EL (cell line): Measurements from ENCODE around the gene TBL1XR1.

ENCODE experiments used
- DNase-seq: peaks from one replicate; pipeline ENCODE4 v3.0.0-alpha.2; 2016

Gene TBL1XR1

DNA sequence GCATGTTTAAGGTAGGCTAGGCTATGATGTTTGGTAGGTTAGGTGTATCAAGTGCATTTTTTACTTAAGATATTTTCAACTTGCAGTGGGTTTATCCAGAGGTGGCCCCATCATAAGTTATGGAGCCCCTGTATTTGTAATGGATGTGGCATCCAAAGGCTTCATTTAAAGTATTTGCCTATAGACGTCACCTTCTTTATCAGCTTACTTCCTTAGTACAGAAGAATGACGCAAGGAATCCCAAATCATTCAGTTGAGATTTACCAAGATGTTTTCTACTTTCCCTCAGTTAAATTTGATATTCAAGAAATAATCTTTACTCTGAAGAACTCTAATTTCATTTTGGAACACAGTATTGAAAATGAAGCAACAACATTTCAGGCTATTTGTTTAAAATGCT is 201.3 kb downstream of the TBL1XR1 start:
- no peak for DNase-seq

DNA sequence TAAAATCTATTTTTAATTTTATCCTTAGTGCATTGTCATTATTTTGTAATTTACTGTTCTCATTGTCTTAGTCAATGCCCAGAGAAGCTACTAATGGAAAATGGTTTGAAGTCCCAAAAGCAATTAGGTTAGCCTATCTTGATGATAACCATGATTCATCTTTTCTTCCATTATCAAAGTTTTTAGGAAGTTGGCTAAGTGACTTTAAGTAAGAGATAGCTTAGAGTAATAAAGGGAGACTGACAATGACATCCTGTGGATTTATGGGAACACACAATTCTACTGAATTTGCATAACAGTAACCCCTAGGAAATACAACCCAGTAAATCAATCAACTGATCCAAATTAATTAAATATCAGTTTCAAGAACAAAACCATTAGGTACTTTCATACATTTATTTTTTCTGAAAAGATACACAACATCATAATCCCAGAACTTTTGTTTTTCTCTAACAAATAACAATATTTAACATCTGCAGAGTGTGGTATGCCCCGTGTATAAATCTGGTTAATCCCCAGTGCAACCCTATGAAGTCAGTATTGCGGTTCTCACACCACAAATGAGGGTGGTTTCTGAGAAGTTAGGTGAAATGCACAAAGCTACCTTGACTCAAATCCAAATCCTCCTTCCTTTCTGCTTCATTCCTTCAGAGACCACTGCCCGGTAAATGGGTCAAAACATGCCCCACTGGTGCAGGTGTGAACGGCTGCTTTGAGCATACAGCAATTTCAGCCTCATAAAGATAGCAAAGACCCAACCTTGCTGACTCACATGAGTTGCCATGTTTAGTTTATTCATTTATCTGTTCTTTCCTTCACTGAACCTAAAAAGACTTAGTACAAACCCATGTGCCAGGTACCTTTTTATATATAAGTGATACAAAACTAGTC is 202.1 kb downstream of the TBL1XR1 start:
- no peak for DNase-seq

DNA sequence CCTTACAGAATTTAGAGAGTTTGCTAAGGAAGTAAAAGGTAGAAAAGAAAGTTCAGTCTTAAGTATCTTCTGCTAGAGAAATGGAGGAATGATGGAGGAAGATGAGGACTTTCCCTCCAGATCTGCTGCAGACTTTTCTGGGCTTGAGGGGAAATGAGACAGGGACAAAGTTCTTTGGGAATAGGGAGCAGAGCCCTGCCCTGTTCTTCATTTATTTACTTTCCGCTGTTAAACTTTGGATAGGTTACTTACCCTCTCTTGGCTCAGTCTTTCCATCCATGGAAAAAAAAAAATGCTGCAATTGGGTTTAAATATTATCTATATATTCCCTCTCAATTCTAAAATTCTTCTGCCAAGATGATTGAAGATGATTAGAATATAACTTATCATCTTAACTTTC is 202.9 kb downstream of the TBL1XR1 start:
- DNase-seq: no peak

DNA sequence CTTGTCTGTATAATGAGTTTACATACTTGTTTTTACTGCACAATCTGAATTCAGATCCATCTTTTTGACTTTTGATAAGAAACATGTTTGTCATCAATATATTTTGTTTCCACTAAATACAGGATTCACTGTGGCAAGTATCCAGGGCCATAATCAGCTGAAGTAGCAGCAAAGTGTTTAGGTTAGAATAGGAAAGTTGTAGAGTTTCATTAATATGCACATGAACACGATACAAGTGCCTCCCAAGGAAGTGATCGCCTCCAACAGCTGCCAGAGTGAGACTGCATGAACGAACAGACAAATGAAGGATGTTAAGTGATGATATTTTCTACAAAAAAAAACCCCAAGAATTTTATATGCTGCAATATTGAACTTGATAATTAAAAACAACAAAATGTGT is 204.3 kb downstream of the TBL1XR1 start:
- DNase-seq: no peak

DNA sequence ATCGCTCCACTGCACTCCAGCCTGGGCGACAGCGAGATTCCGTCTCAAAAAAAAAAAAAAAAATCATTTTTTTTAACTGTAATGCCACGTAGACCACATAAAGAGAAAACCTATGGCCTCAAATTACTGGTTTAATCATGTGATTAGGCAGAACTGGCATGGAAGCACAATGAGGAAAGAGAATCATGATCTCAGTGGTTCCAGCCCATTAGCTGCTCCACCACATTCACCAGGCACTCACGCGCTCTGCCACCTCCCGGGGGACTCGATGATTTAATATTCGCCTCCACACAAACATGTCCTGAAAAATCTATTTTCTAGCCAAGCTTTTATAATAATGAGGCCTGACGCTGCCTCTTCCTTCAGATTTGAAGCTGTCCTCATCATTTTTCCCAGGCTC is 204.7 kb downstream of the TBL1XR1 start:
- no peak for DNase-seq

DNA sequence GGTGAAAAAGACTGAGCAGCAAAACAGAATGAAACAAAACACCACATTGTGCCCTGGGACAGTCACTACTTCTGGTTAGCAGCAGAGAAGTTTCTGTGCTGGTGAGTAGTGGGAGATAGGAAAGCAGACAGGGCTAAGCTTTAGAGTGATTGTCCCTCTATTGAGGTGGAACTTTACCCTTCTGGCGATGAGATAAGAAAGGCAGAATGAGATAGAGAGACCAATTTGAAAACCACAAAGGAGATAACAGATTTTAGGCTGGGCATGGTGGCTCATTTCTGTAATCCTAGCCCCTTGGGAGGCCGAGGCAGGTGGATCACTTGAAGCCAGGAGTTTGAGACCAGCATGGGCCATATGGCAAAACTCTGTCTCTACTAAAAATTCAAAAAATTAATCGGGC is 208.5 kb downstream of the TBL1XR1 start:
- DNase-seq: no peak

DNA sequence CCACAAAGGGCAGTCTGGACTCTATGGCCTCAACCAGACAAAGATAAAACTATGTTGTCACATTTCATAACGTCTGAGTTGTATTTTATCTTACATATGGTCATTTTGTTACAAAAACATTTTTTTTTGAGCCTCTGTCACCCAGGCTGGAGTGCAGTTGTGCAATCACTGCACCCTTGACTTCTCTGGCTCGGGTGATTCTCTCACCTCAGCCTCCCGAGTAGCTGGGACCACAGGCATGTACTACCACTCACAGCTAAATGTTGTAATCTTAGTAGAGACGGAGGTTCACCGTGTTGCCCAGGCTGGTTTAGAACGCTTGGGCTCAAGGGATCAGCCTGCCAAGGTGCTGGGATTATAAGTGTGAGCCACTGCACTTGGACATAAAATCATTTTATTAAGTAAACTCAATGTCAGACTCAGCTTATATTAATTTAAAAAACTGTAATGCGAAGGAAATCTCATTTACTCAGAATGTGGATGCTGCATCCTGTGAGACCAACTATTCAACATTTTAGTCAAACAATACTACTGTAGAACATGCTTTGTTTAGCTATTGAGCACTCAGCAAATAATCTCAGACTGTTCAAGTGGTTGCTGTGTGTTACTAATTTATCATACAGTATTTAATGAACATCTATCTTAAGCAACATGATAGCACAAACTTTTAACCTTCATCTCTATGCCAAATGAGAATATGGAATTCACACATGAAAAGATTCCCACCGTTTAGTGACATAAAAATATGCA is 209.2 kb downstream of the TBL1XR1 start:
- DNase-seq: peak; percentile 29

DNA sequence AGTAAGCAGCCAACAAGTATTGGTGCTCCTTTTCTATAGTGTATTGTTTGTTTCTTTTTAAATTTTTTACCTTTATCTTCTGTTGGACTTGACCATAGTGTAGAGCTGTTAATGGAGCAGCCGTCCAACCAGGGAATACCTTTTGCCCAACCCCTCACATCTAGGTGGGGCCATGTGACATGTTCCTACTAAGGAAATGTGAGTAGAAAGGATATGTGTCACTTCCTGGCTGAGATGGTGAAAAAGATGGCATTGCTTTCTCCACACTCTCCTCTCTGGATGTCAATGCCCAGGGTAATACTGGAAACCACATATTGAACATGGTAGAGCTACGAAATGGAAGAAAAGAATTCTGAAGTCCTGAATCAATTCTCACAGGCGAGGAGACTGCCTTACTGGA is 218.8 kb downstream of the TBL1XR1 start:
- DNase-seq: peak; percentile 13

DNA sequence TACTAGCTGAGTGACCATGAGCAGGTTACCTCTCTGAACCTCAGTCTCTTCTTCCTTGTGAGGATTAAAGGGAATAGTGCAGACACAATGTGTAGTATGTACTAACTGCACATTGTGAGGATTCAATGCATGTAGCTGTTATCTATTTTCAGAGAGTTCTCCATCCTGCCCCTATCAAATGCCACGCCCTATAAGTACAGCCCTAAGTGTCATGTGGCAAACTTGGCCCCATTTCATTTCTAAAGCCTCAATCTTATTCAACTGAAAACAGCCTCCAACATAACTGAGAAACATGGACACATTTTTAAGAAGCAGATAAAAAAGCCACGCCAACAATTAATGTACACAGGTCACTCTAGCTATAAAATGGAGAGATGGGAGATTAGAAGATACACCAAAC is 220.0 kb downstream of the TBL1XR1 start:
- no peak for DNase-seq

DNA sequence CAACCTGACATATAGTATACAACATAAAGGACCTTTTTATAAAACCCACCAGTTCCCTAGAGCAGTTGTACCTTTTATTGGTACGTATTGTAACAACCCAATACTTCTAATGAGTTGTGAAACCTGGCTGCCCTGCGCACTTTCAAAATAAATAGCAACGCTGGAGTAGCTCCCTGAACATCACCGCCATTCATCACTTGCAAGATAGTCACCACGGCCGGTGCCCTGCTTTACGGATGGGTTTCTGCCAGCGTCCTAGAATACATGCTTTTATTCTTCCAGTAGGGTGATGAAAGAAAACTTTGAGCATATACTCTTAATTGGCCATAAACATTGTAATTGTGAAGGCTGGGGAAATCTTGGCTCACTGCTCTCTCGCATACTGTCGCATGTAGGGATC is 220.7 kb downstream of the TBL1XR1 start:
- no peak for DNase-seq

DNA sequence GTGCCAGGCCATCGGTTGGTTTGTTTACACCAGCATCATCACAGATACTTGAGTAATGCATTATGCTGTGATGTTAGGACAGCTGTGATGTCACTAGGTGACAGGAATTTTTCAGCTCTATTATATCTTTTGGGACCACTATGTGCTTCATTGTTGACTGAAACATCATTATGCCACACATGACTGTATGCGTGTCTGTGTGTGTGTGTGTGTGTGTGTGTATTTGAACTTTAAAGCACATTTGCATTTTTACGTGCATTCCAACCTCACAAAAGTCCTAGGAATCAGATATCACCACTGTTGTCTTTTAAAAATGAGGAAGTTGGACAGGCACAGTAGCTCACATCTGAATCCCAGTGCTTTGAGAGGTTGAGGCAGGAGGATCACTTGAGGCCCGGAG is 223.0 kb downstream of the TBL1XR1 start:
- DNase-seq: no peak

DNA sequence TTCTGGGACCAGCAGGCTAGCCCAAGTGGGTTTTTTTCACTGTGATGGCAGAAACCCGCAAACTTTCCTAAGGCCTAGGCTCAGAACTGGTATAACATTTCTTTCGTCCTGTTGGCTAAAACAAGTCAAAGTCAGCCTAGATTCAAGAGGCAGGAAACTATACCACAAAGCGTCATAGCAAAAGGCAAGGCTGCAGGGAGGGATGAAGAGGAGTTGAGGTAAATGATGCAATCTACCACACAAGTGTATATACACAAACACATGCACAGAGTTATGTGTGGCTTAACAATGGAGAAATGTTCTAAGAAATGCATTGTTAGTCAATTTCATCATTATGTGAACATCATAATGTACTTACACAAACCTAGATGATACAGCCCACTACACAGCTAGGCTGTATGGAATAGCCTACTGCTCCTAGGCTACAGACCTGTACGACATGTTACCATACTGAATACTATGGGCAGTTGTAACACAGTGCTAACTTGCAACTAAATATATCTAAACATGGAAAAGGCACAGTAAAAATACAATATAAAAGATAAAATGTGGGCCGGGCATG is 225.6 kb downstream of the TBL1XR1 start:
- no peak for DNase-seq

DNA sequence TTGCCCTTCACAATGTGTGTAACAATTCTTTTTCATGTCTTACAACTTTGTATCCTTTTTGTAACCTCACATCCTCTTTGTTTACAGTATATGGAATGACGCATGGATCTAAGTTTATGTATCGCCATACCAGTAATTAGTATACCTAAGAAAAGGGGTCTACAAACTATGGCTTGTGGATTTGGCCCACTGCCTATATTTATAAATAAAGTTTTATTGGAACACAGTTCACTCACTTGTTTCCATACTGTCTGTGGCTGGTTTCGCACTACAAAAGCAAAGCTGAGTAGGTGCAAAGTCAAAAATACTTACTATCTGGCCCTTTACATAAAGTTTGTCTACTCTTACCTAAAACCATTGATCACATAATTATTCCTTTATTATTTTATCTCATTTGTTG is 226.5 kb downstream of the TBL1XR1 start:
- no peak for DNase-seq

DNA sequence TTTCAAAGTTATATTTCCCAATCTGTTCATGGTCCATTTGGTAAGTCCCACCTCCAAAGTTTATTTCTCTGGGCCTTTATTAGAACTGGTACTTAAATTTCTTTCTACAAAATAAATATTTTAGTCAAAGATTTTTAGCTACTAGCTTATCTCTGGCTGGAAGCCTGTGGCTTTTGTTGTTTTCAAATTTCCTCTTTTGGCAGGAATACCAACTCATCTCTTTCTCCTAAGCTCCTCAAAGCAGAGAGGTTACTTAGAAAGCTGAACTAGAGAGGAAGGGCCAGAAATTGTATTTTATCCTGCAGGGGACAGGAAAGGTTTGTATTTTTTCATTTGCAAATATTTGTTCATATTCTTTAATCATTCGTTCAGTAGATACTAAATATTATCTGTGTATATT is 227.8 kb downstream of the TBL1XR1 start:
- DNase-seq: no peak
